ENCODE results near the gene EIF2S2.

DNA sequence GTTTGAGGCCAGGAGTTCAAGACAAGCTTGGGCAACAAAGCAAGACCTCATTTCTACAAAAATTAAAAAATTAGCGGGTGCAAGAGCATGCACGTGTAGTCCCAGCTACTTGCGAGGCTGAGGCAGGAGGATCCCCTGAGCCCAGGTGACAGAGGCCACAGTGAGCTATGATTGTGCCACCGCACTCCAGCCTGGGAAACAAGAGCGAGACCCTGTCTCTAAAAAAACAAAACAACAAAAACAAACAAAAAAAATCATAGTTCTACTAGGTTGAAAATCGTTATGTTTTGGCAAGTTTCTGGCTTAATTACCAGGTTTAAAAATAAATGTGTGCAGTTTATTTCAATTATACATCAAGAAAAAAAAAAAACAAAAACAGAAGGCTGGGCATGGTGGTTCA lies 2.6 kb downstream of the EIF2S2 start:
- TF ChIP-seq CTCF (IDR thresholded peaks at IDR 0.05), result no peak
- TF ChIP-seq EZH2 (IDR thresholded peaks at IDR 0.05; ENCODE audit: borderline replicate concordance, insufficient read depth, low read depth, low read length, poor library complexity, severe bottlenecking), result no peak
